Measurements from ENCODE around the gene PPIL3.

PPIL3 gene

DNA sequence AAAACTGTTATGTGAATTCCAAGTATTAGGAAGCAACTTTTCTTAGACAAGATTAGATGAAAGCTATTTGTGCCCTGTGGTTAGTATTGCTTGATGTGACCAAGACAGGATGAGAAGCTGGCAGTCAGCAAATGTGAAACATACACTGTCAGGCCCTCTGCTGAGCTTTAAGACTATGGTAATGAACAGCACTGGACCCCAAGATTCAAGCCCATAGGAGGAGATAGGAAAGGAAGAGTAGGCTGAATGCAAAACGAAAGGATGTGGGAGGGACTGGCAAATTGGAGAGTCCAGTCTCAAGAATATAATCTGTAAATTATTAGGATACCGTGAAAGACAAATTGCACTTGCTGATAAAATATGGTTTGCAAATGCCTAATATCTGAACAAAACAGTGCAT, 60.8 kb downstream of the PPIL3 start:
- TF ChIP-seq, protein P1, sequence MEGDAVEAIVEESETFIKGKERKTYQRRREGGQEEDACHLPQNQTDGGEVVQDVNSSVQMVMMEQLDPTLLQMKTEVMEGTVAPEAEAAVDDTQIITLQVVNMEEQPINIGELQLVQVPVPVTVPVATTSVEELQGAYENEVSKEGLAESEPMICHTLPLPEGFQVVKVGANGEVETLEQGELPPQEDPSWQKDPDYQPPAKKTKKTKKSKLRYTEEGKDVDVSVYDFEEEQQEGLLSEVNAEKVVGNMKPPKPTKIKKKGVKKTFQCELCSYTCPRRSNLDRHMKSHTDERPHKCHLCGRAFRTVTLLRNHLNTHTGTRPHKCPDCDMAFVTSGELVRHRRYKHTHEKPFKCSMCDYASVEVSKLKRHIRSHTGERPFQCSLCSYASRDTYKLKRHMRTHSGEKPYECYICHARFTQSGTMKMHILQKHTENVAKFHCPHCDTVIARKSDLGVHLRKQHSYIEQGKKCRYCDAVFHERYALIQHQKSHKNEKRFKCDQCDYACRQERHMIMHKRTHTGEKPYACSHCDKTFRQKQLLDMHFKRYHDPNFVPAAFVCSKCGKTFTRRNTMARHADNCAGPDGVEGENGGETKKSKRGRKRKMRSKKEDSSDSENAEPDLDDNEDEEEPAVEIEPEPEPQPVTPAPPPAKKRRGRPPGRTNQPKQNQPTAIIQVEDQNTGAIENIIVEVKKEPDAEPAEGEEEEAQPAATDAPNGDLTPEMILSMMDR (IDR thresholded peaks at IDR 0.05; ENCODE audit: insufficient read depth, low read length, missing control alignments): no peak
- CTCF ChIA-PET: interaction anchor here (1.1 to 1.5 kb wide), 3 partner anchors 9 to 115 kb away, joined by 3 to 4 read pairs (median 3); no protein-coding TSS in a partner anchor
- DNase-seq (ENCODE audit: low read depth, low spot score): no peak
- H3K4me3 ChIP-seq (ENCODE audit: low read depth, low read length): no peak overlapping the region
- POLR2A ChIA-PET: interaction anchor here (0.6 to 0.9 kb wide), 2 partner anchors 12 to 14 kb away, joined by 3 read pairs; no protein-coding TSS in a partner anchor

- TF ChIP-seq, protein P1 (IDR thresholded peaks at IDR 0.05; ENCODE audit: insufficient read depth, low read length, missing control alignments): no peak
Observed at GRCh38 chr2:200821686-200822245, 67.1 kb downstream of the PPIL3 start.

More at GRCh38 chr2:200821686-200822245, 67.1 kb downstream of the PPIL3 start:
- no peak for DNase-seq (ENCODE audit: low read depth, low spot score)
- ChIA-PET CTCF (no interaction called here), POLR2A (no interaction called here)
- no peak overlapping the region for H3K4me3 ChIP-seq (ENCODE audit: low read depth, low read length)

All from AG04449 (cell line).